PC-9 (cell line): Measurements from ENCODE around the gene DRG1. TPM values are rescaled to one million over a fixed set of nuclear protein-coding genes. Genes with fewer than 3 reads are reported as not detected.

Experiments used
- BruUV-seq: library from RNA; stranded (reverse); fragments of 400-500 nt; replicated peaks from 2 replicates; lab custom pipeline; 2021; lab: Mats Ljungman, UMichigan
- CTCF ChIA-PET: fragments of 300-600 bp; sonication (Branson Sonifier 250); formaldehyde crosslinking; loops from one replicate; lab custom pipeline; 2022; ENCODE audit warnings: antibody characterized with exemption; lab: Charles Lee
- POLR2A ChIA-PET: fragments of 300-600 bp; sonication (Branson Sonifier 250); formaldehyde crosslinking; loops from one replicate; lab custom pipeline; 2022; ENCODE audit warnings: antibody characterized with exemption; ENCODE audit not compliant: unreplicated experiment; lab: Charles Lee
- DNase-seq, 2 experiments: peaks; one replicate each; pipeline versions ENCODE4 v3.0.0 to v3.0.0-alpha.2; 2015 to 2022; ENCODE audit warnings: mixed read lengths in 1 of 2
- H2AFZ ChIP-seq: fragments of 200-600 bp; sonication (generic); 2 replicates; pipeline ENCODE4 v1.8.1; 2017; ENCODE audit warnings: antibody characterized with exemption
- H3F3A ChIP-seq: fragments of 200-600 bp; sonication (generic); 2 replicates; pipeline ENCODE4 v1.8.1; 2017; ENCODE audit warnings: antibody characterized with exemption, mild to moderate bottlenecking, low read depth; ENCODE audit not compliant: insufficient read depth
- H3K27ac ChIP-seq: fragments of 200-600 bp; sonication (generic); 2 replicates; pipeline ENCODE4 v1.6.1; 2016; ENCODE audit warnings: mixed run types
- H3K27me3 ChIP-seq: fragments of 200-600 bp; sonication (generic); 2 replicates; pipeline ENCODE4 v1.6.1; 2016; ENCODE audit warnings: low read depth, mixed run types; ENCODE audit not compliant: insufficient read depth
- H3K36me3 ChIP-seq: fragments of 200-600 bp; sonication (generic); 2 replicates; pipeline ENCODE4 v1.6.1; 2016; ENCODE audit warnings: low read depth, mixed run types
- H3K4me1 ChIP-seq: fragments of 200-600 bp; sonication (generic); replicated peaks from 2 replicates; pipeline ENCODE4 v1.6.1; 2016; ENCODE audit warnings: mixed run types; ENCODE audit not compliant: insufficient read depth
- H3K4me2 ChIP-seq: fragments of 200-600 bp; sonication (generic); 2 replicates; pipeline ENCODE4 v1.6.1; 2017; ENCODE audit warnings: mixed run types
- H3K4me3 ChIP-seq: fragments of 200-600 bp; sonication (generic); 2 replicates; pipeline ENCODE4 v1.6.1; 2016; ENCODE audit warnings: mixed run types
- H3K79me2 ChIP-seq: fragments of 200-600 bp; sonication (generic); 2 replicates; pipeline ENCODE4 v1.6.1; 2017; ENCODE audit warnings: low read depth, mixed run types
- H3K9me2 ChIP-seq: fragments of 200-600 bp; sonication (generic); 2 replicates; pipeline ENCODE4 v1.8.1; 2017; ENCODE audit warnings: mild to moderate bottlenecking; ENCODE audit not compliant: insufficient read depth
- H3K9me3 ChIP-seq: fragments of 200-600 bp; sonication (generic); 2 replicates; pipeline ENCODE4 v1.8.1; 2016; ENCODE audit warnings: low read depth; ENCODE audit not compliant: insufficient read depth
- H4K20me1 ChIP-seq: fragments of 200-600 bp; sonication (generic); 2 replicates; pipeline ENCODE4 v1.8.1; 2017; ENCODE audit not compliant: insufficient read depth
- CTCF ChIP-seq: fragments of 200-600 bp; sonication (generic); conservative IDR thresholded peaks from 2 replicates; pipeline ENCODE4 v1.6.1; 2017; ENCODE audit warnings: mixed run types, antibody characterized with exemption, mild to moderate bottlenecking, moderate library complexity
- EZH2 ChIP-seq: fragments of 200-600 bp; sonication (generic); IDR thresholded peaks from 2 replicates; pipeline ENCODE4 v1.8.0; 2017; ENCODE audit warnings: antibody characterized with exemption, low read depth
- intact Hi-C: fragments of 100-400 bp; cut with micrococcal nuclease; formaldehyde crosslinking; loops from one replicate; pipeline ENCODE4 v1.10.0; 2022; ENCODE audit not compliant: unreplicated experiment
- total RNA-seq: library from RNA; stranded (reverse); gene quantifications from 2 replicates; pipeline ENCODE4 v1.2.3, GENCODE V29; 2021

DRG1 gene
- total RNA-seq, 1 experiment from 2014 or later = 73.8 TPM

- Histone ChIP-seq H2AFZ (no peak overlapping the region), H4K20me1 (no peaks in the 10 kb centered on the region), H3K27me3 (no peaks in the 10 kb centered on the region), H3K9me2 (no peaks in the 10 kb centered on the region), H3K9me3 (no peaks in the 10 kb centered on the region), H3F3A (peaks cover 17% of the 10 kb centered on the region), H3K4me2 (no peak overlapping the region), H3K4me3 (no peak overlapping the region), H3K36me3 (0 out of 2 replicates have a peak, but pooled peaks cover 7% of the 10 kb centered on the region), H3K4me1 (no peaks in the 10 kb centered on the region), H3K27ac (no peak overlapping the region), H3K79me2 (no peaks in the 10 kb centered on the region)
- ChIA-PET POLR2A (no interaction called here), CTCF (interaction anchor here (0.6 kb wide), 2 partner anchors 9 to 11 kb away, joined by 3 to 14 read pairs; no protein-coding TSS in a partner anchor)
- TF ChIP-seq EZH2 (no peak), CTCF (no peak)
- DNase-seq = no peak
- no TSS peak for BruUV-seq
- intact Hi-C loops = loop anchor here (1.0 kb wide), 1 partner anchor 28 kb away; no protein-coding TSS in a partner anchor
These were observed 43.5 kb downstream of the DRG1 start for GRCh38 chr22:31442768-31443489.

GRCh38 chr22:31443516-31443915, 44.1 kb downstream of the DRG1 start:
- Histone ChIP-seq H3K9me2 (no peaks in the 10 kb centered on the region), H3F3A (peaks cover 17% of the 10 kb centered on the region), H3K27me3 (no peaks in the 10 kb centered on the region), H3K36me3 (0 out of 2 replicates have a peak, but pooled peaks cover 4% of the 10 kb centered on the region), H4K20me1 (no peaks in the 10 kb centered on the region), H3K4me2 (no peak overlapping the region), H3K4me1 (no peaks in the 10 kb centered on the region), H3K79me2 (no peaks in the 10 kb centered on the region), H3K27ac (no peak overlapping the region), H2AFZ (no peak overlapping the region), H3K4me3 (no peak overlapping the region), H3K9me3 (no peaks in the 10 kb centered on the region)
- DNase-seq = no peak
- ChIA-PET CTCF (no interaction called here), POLR2A (no interaction called here)
- TF ChIP-seq EZH2 (no peak), CTCF (no peak)
- intact Hi-C loops = loop anchor here (1.0 kb wide), 1 partner anchor 28 kb away; no protein-coding TSS in a partner anchor
- BruUV-seq = no TSS peak

GRCh38 chr22:31445642-31446041, 46.2 kb downstream of the DRG1 start:
- intact Hi-C loops = no loop called here
- H4K20me1 ChIP-seq = no peaks in the 10 kb centered on the region; the same call in 1 of the 2 replicates
- no peak for DNase-seq
- no peak overlapping the region for H3K27ac ChIP-seq
- ChIA-PET POLR2A (no interaction called here), CTCF (no interaction called here)
- peaks cover 16% of the 10 kb centered on the region for H3F3A ChIP-seq
- no TSS peak for BruUV-seq
- no peak overlapping the region for H3K4me2 ChIP-seq
- H3K27me3 ChIP-seq = no peaks in the 10 kb centered on the region
- no peaks in the 10 kb centered on the region for H3K9me3 ChIP-seq
- TF ChIP-seq CTCF (no peak), EZH2 (no peak)
- H3K4me1 ChIP-seq = no peaks in the 10 kb centered on the region
- H3K9me2 ChIP-seq = no peaks in the 10 kb centered on the region
- no peaks in the 10 kb centered on the region for H3K79me2 ChIP-seq
- H2AFZ ChIP-seq = no peak overlapping the region
- H3K4me3 ChIP-seq = no peak overlapping the region
- H3K36me3 ChIP-seq = 0 out of 2 replicates have a peak, but pooled peaks cover 4% of the 10 kb centered on the region
